Erythroblast (primary cell): ENCODE measurements around the gene WDR44.

Experiments
- GATA1 ChIP-seq: IDR thresholded peaks from 2 replicates; pipeline ENCODE4 v1.6.1; 2011; ENCODE audit warnings: low read depth, mild to moderate bottlenecking, control low read depth, low read length, moderate library complexity
- POLR2A ChIP-seq: IDR thresholded peaks from 2 replicates; pipeline ENCODE4 v1.6.1; 2011; ENCODE audit warnings: mild to moderate bottlenecking, low read length

DNA sequence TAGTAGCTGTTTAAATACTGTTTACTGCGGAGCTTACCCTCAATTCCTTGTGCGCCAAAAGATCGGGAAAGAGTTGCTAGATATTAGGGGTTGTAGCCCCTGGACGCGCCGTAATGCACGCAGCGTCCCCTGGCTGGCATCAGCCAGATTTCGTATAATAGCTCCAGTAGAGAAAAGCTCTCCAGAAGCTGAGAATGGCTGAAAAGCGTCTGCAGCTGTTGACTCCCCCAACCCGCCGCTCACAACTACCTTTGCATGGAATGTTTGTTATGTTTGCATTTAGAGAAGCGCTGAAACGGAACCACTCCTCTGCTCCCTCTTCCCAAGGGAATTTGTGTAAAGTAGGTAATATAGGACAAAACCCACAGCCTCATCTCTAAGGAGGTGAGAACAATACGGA, 153.4 kb downstream of the WDR44 start:
- no peak for TF ChIP-seq POLR2A
- TF ChIP-seq GATA1 = no peak
